GM12873 (cell line): ENCODE results near the gene FAM117A.

Experiments used
- CTCF ChIP-seq: IDR thresholded peaks from 2 replicates; pipeline ENCODE4 v1.5.1; 2012; ENCODE audit warnings: low read depth, mild to moderate bottlenecking, moderate library complexity, low read length, control low read depth; ENCODE audit not compliant: insufficient read depth; ENCODE audit errors: missing control alignments

Gene FAM117A

GRCh38 chr17:49742166-49742638 lies 21.7 kb downstream of the FAM117A start:
- TF ChIP-seq CTCF = no peak

GRCh38 chr17:49741692-49742076 lies 22.2 kb downstream of the FAM117A start:
- no peak for TF ChIP-seq CTCF

GRCh38 chr17:49741009-49741691 lies 22.8 kb downstream of the FAM117A start:
- no peak for TF ChIP-seq CTCF

GRCh38 chr17:49739641-49740271 lies 24.2 kb downstream of the FAM117A start:
- TF ChIP-seq CTCF = no peak

- no peak for TF ChIP-seq CTCF
These were observed 25.3 kb downstream of the FAM117A start for GRCh38 chr17:49738456-49739163.

GRCh38 chr17:49734515-49735490 lies 29.1 kb downstream of the FAM117A start:
- no peak for TF ChIP-seq CTCF
